NCI-H146 treated with DMSO at 0.1 percent for 48 hours (cell line): ENCODE results near the gene NCOA7.
"Not testable (repeated sequence)": the region's sequence is repeated elsewhere in the genome, so short reads cannot be mapped to it uniquely, and the experiment has no call there.

Experiments
- DNase-seq: peaks from one replicate; lab custom pipeline; 2025; ENCODE audit not compliant: unreplicated experiment; lab: John Stamatoyannopoulos, UW

NCOA7 gene

DNA sequence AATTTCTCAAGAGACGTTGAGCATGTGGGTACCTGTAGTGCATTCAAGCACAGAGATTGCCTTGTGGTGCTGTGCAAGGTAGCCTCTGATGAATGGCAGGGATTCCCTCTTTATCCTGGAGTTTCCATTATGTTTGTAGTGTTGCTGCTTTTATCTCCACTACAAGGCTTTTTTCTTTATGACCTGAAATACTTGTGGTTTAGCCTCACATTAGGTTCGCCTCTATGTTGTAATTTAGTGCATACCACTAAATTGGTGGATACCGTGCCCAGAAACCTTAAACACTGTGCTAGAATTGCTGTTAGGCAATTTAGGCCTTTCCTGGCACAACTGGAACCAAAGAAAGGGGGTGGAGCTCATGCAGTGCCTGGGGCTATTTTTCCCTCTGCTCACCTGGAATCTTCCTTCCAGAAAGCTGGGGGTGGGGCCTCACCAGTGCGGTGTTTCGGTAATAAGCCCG, 76.8 kb downstream of the NCOA7 start:
- DNase-seq: peak; percentile 65

- no peak for DNase-seq
These were observed 77.5 kb downstream of the NCOA7 start for GRCh38 chr6:125868252-125868651.

- DNase-seq: no peak
These were observed 78.1 kb downstream of the NCOA7 start for GRCh38 chr6:125868678-125869395.

DNA sequence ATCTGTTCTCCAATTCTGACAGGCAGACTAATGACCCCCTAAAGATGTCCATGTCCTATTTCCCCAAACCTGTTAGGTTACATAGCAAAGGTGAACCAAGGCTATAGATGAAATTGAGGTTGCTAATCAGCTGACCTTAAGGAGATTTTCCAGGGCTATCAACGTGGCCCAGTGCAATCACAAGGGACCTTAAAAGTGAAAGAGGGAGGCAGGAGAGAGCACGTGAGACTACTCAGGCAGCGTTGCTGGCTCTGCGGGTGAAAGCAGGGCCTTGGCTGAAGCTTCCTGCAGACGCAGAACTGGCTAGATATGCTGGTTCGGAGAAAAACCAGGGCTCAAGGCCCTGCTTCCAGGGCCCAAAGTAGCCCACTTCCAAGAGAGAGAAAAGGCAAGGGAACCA, 78.7 kb downstream of the NCOA7 start:
- DNase-seq: no peak

- peak; percentile 99 for DNase-seq
These were observed 80.6 kb downstream of the NCOA7 start for GRCh38 chr6:125871365-125871764.

- DNase-seq: peak; percentile 32
These were observed 81.6 kb downstream of the NCOA7 start for GRCh38 chr6:125872259-125872921.

GRCh38 chr6:125882243-125882642, 91.5 kb downstream of the NCOA7 start:
- DNase-seq: no peak

GRCh38 chr6:125884634-125885371, 94.0 kb downstream of the NCOA7 start:
- DNase-seq: no peak

DNA sequence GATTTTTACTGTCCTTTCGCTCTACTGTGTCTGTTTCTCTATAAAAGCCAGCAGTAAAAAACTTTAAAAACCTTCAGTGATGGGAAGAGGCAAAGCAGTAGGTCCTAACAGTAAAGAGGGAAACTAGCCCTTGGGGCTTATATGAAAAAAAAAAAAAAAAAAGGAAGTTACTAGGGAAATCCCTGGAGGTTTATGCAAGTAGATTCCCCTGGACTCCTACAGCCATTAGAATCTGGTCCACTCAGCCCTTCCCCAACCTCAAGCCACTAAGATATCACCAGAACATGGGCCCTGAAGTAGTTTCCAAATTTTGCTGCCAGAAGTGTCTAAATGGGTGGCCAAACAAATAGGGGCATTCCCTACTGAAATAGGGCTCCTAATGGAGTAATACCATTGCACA, 95.3 kb downstream of the NCOA7 start:
- DNase-seq: no peak

GRCh38 chr6:125886914-125887313, 96.2 kb downstream of the NCOA7 start:
- no peak for DNase-seq

GRCh38 chr6:125887372-125887771, 96.6 kb downstream of the NCOA7 start:
- no peak for DNase-seq

DNA sequence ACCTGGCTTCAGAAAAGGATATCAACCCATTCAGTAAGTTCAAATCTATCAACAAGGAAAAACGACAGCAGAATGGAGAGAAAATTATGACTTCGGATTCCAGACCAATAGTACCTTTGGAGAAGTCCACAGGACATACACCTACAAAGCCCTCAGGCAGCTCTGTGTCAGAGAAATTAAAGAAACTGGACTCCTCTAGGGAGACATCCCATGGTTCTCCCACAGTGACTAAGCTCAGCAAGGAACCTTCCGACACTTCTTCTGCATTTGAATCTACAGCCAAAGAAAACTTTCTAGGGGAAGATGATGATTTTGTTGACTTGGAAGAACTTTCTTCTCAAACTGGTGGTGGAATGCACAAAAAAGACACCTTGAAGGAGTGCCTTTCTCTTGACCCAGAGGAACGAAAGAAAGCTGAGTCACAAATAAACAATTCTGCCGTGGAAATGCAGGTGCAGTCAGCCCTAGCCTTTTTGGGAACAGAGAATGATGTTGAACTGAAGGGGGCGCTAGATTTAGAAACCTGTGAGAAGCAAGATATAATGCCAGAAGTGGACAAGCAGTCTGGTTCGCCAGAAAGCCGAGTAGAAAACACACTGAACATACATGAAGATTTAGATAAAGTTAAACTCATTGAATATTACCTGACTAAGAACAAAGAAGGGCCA, 98.4 kb downstream of the NCOA7 start:
- DNase-seq: no peak

- no peak for DNase-seq
These were observed 109.0 kb downstream of the NCOA7 start for GRCh38 chr6:125899726-125900182.

GRCh38 chr6:125904871-125905270, 114.1 kb downstream of the NCOA7 start:
- no peak for DNase-seq

DNA sequence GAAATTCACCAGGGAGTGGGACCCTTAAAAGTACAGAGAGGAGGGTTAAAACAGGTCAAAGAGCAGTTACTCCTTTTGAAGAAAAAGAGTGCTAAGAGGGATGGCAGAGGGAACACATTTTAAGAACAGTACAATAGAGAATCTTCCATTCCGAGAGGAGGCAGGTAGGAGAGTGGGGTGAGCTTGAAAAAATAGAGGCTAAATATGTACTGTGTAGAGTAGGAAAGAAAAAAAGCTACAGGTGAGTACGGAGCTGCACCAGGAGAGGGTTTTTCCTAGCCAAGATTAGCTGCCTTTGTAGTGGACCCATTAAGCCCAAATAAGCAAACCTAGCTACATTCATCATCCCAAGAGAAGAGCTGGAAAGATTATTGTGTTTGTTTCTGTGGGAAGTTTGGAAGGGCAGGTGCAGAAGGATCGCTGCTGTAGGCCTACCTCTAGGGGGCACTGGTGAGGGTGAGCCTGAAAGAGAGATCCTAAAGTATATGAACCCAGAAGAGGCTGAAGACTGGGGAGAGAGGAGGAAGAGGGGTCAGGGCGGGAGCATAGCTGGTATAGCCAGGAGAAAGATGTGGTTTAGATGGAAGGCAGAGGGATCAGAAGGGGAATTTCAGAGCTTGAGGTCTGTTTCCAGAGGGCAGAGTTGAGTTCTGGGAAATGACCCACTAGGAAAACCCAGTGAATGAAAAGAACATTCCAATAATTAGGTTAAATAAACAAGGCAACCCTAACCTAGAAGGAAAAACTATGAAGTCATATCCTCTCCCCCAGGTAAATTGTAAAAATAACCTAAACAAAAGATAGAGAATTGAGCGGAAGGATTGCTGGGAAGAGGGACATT, 115.6 kb downstream of the NCOA7 start:
- peak; percentile 58 for DNase-seq

DNA sequence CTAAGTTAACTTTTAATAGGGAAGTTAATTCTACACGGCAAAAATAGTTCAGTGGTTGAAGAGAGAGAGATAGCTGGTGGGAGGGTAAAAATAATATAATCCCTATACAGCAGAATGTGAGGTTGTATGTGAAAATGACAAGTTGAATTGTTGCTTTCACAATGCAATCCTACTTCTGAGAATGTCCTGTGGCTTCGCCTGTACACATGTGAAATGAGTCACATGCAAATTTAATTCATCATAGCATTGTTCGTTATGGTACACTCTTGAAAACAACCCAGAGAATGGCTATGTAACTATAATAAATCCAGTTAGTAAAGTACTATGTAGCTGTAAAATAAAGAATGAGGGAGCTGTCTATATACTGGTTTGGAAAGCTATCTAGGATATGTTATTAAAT, 119.8 kb downstream of the NCOA7 start:
- no peak for DNase-seq

DNA sequence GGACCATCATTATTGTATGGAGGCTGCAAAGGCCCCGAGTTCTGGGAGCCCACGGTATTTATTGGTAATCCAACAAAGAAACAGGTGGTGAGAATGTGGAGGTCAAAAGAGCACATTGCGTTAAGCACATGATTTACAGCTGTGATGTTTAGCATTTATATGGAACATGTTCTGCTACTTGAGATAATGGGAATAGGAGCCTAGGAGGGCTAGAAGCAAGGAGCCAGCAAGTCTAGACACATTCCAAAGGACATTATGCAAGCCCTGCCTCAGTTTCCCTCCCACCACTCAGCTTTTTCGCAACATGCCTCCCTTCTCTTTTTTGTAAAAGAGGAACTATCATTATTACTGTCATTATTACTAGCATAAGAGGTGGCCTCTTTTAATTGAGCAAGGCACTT, 120.3 kb downstream of the NCOA7 start:
- DNase-seq: not testable (repeated sequence)

DNA sequence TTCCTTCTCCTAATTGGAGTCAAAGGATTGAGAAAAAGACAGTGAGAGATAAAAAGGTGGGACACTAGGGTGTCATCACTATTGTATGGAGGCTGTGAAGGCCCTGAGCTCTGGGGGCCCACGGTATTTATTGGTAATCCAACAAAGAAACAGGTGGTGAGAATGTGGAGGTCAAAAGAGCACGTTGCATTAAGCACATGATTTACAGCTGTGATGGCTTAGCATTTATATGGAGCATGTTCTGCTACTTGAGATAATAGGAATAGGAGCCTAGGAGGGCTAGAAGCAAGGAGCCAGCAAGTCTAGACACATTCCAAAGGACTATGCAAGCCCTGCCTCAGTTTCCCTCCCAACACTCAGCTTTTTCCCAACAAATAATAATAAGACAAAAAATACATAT, 121.7 kb downstream of the NCOA7 start:
- peak; percentile 27 for DNase-seq

GRCh38 chr6:125913145-125913544, 122.4 kb downstream of the NCOA7 start:
- DNase-seq: no peak

- DNase-seq: no peak
These were observed 123.1 kb downstream of the NCOA7 start for GRCh38 chr6:125913864-125914351.
